ENCODE data around the gene MMP14. TPM values are rescaled to one million over a fixed set of nuclear protein-coding genes. Genes with fewer than 3 reads are reported as not detected.

MMP14 gene
- total and polyA plus RNA-seq, 2 experiments from 2014 or later: 21.4 to 160 TPM

GRCh38 chr14:22814941-22815713, 21.3 kb upstream of the MMP14 start, which contains the start of gene SLC7A7:
TSS of gene SLC7A7 (minus strand) at chr14:22815435. CDS start at chr14:22813398, 2,037 bp downstream.
- DNase-seq (ENCODE audit: low spot score): peak; percentile 78
- H3K27me3 ChIP-seq: no peaks in the 10 kb centered on the region
- no peaks in the 10 kb centered on the region for H3K9me2 ChIP-seq (replicated peaks; ENCODE audit: insufficient read depth)
- peak within 1 kb of the TSS; percentile 32 for H2AFZ ChIP-seq
- H3K9me3 ChIP-seq (ENCODE audit: low read depth): no peaks in the 10 kb centered on the region
- peaks cover 40% of the 10 kb centered on the region for H3K79me2 ChIP-seq
- peak within 1 kb of the TSS; percentile 74 for H3K4me2 ChIP-seq
- H3K4me1 ChIP-seq (ENCODE audit: insufficient read depth): peaks cover 24% of the 10 kb centered on the region
- 33% methylated on average over 10 of the region's 10 CpGs for WGBS (ENCODE audit: low lambda C conversion rate, missing lambda C conversion rate)
- H3K36me3 ChIP-seq (replicated peaks; ENCODE audit: insufficient read depth, low read depth): no peaks in the 10 kb centered on the region
- no peaks in the 10 kb centered on the region for H4K20me1 ChIP-seq (ENCODE audit: insufficient read depth, poor library complexity, severe bottlenecking)
- peak within 1 kb of the TSS; percentile 17 for H3K4me3 ChIP-seq
- H3K27ac ChIP-seq: peak within 1 kb of the TSS; percentile 89
- TF ChIP-seq, protein P1, sequence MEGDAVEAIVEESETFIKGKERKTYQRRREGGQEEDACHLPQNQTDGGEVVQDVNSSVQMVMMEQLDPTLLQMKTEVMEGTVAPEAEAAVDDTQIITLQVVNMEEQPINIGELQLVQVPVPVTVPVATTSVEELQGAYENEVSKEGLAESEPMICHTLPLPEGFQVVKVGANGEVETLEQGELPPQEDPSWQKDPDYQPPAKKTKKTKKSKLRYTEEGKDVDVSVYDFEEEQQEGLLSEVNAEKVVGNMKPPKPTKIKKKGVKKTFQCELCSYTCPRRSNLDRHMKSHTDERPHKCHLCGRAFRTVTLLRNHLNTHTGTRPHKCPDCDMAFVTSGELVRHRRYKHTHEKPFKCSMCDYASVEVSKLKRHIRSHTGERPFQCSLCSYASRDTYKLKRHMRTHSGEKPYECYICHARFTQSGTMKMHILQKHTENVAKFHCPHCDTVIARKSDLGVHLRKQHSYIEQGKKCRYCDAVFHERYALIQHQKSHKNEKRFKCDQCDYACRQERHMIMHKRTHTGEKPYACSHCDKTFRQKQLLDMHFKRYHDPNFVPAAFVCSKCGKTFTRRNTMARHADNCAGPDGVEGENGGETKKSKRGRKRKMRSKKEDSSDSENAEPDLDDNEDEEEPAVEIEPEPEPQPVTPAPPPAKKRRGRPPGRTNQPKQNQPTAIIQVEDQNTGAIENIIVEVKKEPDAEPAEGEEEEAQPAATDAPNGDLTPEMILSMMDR (IDR thresholded peaks at IDR 0.05; ENCODE audit: poor library complexity): no peak
- TF ChIP-seq EZH2 (IDR thresholded peaks at IDR 0.05; ENCODE audit: borderline replicate concordance): no peak
- no peak for TF ChIP-seq EZH2phosphoT487 (IDR thresholded peaks at IDR 0.05; ENCODE audit: low read depth, severe bottlenecking, unreplicated experiment)

DNA sequence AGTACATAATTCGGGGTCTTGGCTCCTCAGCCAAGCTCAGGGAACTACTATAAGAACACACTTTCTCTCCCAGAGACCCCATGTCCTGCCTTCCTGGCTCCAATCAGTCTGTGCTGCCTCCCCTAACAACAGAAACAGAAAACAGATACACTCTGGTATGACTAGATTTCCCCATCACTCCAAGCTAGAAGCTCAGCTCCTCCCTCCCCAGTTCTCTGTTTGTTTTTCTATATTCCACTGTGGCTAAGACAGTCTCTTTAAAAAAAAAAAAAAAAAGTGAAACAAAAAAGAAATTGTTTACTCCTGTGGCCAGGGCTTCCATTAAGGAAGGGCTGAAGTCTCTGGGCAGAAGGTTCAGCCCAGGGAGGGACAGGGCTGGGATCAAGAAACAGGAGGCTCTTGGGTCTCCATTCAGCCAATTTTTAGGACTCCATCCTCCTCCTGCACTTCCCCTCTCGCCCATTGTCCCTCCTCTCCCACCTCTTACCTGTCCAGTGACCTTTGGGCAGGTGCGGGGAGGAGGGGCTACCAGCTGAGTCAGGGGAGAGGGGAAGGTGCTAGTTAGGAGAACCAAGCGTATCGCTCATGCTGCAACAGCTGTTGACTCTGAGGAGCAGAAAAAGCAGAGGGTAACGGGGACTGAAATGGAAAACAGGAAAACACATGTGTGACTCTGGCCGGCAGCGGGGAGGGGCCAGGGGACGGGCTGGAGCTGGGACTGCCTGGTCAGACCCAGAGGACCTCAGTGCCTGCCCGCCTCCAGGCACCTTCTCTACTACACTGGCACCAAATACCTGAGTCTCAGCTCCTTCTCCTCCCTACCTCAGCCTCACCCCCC, 17.0 kb upstream of the MMP14 start:
- TF ChIP-seq EZH2phosphoT487 (IDR thresholded peaks at IDR 0.05; ENCODE audit: low read depth, severe bottlenecking, unreplicated experiment) (no peak), EZH2 (IDR thresholded peaks at IDR 0.05; ENCODE audit: borderline replicate concordance) (no peak)
- TF ChIP-seq, protein P1 (IDR thresholded peaks at IDR 0.05; ENCODE audit: poor library complexity): no peak
- H3K36me3 ChIP-seq (replicated peaks; ENCODE audit: insufficient read depth, low read depth): no peaks in the 10 kb centered on the region
- H3K4me1 ChIP-seq (ENCODE audit: insufficient read depth): peaks cover 63% of the 10 kb centered on the region
- H3K4me3 ChIP-seq: no peak overlapping the region
- WGBS (ENCODE audit: low lambda C conversion rate, missing lambda C conversion rate): 19% methylated on average over 10 of the region's 10 CpGs
- no peaks in the 10 kb centered on the region for H3K9me3 ChIP-seq (ENCODE audit: low read depth)
- peak overlapping the region; percentile 70 for H3K4me2 ChIP-seq
- peak overlapping the region; percentile 99 for H3K27ac ChIP-seq
- no peak overlapping the region for H2AFZ ChIP-seq
- H3K79me2 ChIP-seq: peaks cover 4% of the 10 kb centered on the region
- H3K27me3 ChIP-seq: no peaks in the 10 kb centered on the region
- no peaks in the 10 kb centered on the region for H3K9me2 ChIP-seq (replicated peaks; ENCODE audit: insufficient read depth)
- H4K20me1 ChIP-seq (ENCODE audit: insufficient read depth, poor library complexity, severe bottlenecking): no peaks in the 10 kb centered on the region
- peak; percentile 79 for DNase-seq (ENCODE audit: low spot score)

DNA sequence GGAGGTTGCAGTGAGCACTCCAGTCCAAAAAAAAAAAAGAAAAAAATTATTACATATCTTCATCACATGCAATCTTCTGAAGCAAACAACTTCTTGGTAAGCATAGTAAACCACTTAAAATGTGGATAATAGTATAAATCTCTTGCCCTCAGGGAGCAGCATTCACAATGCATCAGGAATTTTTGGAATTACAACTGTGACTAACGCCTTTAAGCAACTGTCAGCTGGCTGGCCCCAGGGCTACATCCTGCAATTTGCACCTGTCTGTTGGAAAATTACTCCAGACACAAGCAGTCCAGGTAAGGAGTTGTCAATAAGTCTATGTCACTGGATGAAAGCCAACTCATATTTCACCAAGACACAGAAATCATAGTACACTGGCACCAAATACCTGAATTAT, 15.7 kb upstream of the MMP14 start:
- Histone ChIP-seq H3K79me2 (no peaks in the 10 kb centered on the region), H3K4me3 (no peak overlapping the region), H3K27me3 (no peaks in the 10 kb centered on the region), H3K9me2 (replicated peaks; ENCODE audit: insufficient read depth) (no peaks in the 10 kb centered on the region), H2AFZ (no peak overlapping the region), H3K4me1 (ENCODE audit: insufficient read depth) (peaks cover 61% of the 10 kb centered on the region), H3K9me3 (ENCODE audit: low read depth) (no peaks in the 10 kb centered on the region), H3K36me3 (replicated peaks; ENCODE audit: insufficient read depth, low read depth) (no peaks in the 10 kb centered on the region), H3K4me2 (peak overlapping the region; percentile 70), H4K20me1 (ENCODE audit: insufficient read depth, poor library complexity, severe bottlenecking) (no peaks in the 10 kb centered on the region), H3K27ac (peak overlapping the region; percentile 99)
- DNase-seq (ENCODE audit: low spot score): no peak
- 66% methylated on average over 1 of the region's 1 CpG for WGBS (ENCODE audit: low lambda C conversion rate, missing lambda C conversion rate)
- TF ChIP-seq, protein P1 (IDR thresholded peaks at IDR 0.05; ENCODE audit: poor library complexity): no peak
- TF ChIP-seq EZH2 (IDR thresholded peaks at IDR 0.05; ENCODE audit: borderline replicate concordance) (no peak), EZH2phosphoT487 (IDR thresholded peaks at IDR 0.05; ENCODE audit: low read depth, severe bottlenecking, unreplicated experiment) (no peak)

Measured in hepatocyte (in vitro differentiated cells).